Measurements from ENCODE around the gene AKR7A2.

The AKR7A2 gene

GRCh38 chr1:19342894-19343616, 31.1 kb upstream of the AKR7A2 start:
- DNase-seq: no peak

GRCh38 chr1:19342062-19342750, 30.3 kb upstream of the AKR7A2 start:
- DNase-seq: no peak

DNA sequence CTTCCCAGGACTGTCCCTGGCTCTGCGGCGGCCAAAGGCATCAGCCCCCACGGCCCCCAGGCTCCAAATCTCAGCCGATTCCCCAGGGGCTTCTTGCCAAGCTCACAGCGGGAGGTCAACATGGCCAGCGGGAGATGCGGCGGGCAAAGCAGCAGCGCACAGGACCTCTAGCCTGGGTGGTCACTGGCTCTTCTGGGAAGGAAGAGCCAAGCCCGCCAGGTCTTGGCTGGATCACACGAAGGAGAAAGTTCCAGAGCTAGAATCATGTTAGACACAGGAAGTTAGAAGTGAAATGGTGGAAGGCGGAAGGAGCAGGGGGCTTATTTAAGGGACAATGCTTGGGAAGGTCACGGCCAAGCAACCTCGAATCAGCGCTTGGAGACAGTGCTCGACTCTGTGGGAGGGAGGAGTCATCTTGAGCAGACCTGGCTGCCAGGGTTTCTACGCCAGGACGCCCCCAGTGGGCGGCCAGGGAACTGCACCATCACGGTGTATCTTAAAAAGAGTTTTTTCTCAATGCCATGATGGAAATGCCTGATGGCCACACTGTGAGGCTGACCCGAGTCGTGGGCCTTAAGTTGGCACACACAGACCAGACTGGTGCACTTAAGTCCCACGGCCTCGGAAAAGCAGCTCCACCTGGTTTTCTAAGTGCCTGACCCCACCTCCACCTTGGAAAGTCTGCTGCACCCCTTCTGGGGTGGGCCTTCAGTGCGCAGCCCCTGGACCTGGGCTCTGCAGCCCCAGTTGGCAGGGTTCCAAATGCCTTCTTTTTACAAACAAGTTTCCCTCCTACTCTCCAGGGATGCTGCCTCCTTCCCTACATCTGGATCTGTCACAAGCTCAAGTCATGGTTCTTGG, 29.5 kb upstream of the AKR7A2 start:
- peak; percentile 11 for DNase-seq

DNA sequence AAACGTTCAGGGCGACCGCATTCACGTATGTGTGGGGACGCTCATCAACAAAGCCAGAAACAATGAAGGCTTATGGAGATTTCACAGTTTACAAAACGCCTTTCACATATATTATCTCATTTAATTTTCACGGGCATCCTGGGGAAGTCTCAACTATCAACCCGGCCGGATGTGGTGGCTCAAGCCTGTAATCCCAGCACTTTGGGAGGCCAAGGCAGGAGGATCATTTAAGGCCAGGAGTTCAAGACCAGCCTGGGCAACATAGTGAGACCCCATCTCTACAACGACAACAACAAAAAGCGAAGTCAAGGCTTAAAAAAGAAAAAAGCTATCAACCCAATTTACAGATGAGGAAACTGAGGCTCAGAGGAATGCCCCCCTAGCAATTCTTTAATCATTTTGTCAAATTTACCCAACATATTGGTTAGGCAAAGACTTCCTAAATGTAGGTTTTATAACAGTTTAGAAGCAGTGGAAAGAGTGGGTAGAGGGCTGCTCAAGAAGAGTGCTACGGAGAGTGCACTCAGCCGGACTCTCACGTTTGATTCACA, 28.5 kb upstream of the AKR7A2 start:
- no peak for DNase-seq

DNA sequence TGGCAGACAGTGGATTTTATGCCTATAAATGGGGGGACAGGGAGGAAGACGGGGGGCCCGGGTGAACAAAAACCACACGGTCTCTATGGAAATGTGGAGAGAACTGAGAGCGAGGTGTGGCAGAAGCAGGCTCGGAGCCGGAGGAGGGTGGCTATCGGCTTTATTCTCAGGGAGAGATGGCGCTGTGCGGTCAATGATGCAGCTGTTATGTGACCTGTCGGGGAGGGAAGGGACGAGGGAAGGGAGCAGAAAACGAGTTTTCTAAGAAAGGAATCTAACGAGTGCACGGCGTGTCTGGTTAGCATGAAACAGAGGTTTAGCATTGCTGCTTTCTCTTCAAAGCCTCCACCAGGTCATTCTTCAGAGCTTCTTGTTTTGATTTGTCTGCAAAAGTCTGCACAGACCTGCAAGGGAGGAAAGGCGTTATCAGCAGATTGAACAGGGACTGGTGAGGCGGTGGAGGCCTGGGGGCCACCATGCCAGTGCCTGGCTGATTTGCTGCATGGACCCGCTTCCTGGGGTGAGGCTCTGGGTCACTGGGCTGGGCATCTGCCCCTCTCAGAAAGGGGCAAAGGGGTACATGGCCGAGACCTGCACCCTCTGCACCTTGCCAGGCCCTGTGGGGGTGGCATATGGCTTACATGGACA, 27.4 kb upstream of the AKR7A2 start:
- no peak for DNase-seq

- DNase-seq: no peak
Measured at GRCh38 chr1:19338323-19338762, 26.4 kb upstream of the AKR7A2 start.

GRCh38 chr1:19337289-19337688, 25.3 kb upstream of the AKR7A2 start:
- no peak for DNase-seq

DNA sequence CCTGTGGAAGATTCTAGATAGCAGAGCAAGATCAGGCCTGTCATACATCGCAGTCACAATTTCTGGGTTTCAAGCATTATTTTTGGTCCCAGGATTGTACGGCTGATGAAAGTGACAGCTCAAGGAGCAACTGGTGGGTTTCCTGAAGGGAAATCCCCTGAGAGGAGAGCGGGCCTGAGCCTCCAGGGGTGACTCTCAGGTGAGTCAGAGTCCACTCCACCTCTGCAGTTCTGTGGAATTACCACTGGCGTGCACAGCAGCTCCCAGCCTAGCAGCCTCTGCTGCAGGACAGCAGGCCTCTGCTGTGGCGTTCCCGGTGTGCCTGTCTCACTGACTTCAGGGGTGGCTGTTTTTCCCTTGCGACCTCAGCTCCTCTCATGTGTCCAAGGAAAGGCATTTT, 24.6 kb upstream of the AKR7A2 start:
- DNase-seq: no peak

DNA sequence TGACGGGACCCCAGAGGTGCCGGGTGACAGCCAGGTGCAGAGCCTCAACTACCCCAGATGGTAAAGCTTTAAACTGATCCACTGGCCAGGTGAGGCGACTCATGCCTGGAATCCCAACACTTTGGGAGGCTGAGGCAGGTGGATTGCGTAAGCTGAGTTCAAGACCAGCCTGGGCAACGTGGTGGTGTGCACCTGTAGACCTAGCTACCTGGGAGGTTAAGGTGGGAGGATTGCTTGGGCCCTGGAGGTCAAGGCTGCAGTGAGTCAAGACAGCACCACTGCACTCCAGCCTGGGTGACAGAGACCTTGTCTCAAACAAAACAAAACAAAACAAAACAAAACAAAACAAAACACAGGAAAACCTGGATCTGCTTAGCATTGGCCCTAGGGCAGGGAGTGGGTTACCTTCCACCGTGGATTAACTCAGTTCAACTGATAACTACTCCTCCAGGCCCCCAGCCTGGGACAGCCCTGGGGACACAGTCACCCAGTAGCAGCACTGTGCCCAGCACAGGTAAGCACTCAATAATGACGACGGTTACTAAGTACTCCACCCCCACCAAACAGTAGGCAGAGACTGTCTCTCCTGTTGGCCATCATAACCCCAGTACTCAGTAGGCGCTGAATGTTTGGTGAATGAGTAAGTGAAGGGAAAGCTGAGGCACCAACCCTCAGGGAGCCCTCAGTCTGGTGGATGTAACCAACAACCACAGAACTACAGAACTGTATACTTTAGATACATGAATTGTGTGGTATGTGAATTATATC, 21.8 kb upstream of the AKR7A2 start:
- no peak for DNase-seq

DNA sequence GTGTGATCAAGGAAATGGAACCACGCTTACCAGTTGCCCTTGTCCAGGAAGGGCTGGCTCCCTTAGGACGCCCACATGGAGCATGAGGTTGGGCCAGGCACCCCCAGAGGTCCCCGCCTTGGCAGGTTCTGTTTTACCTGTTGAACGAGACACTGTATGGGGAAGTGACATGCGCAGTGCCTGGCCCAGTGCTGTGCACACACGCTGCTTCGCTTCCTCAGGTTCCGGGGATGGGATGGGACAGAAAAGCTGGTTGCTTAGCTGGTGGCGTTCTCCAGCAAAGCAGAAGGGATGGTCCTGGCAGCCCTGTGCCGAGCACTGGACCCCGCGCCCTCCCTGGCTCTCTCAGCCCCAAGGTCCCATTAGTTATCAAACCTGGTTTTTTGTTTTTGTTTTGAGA, 20.9 kb upstream of the AKR7A2 start:
- DNase-seq: no peak

DNA sequence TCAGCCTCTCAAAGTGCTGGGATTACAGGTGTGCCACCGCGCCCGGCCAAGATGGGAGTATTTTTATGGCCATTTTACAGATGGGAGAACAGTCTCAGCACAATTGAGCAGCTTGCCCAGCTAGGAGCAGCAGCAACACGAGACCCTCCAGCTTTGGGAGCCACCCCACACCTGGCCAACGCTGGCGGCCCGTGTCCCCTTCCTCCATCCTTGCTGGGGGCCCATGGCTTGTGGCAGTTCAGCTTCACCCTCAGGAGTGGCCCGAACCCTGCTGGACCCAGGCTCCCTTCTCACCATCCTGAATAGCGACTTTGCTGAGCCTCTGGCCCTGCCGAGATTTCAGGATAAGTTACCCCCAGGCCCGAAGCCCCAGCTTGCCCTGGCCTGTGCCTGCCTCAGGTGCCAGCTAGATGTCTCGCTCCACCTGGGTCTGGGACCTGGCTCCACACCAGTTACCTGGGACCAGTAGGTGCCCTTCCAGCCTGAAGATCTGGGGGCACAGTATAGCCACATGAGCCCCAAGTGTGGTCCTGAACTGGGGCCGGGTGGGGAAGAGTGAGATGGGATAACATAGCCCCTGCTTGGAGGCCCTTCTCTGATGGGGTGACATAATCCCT, 19.4 kb upstream of the AKR7A2 start:
- no peak for DNase-seq

DNA sequence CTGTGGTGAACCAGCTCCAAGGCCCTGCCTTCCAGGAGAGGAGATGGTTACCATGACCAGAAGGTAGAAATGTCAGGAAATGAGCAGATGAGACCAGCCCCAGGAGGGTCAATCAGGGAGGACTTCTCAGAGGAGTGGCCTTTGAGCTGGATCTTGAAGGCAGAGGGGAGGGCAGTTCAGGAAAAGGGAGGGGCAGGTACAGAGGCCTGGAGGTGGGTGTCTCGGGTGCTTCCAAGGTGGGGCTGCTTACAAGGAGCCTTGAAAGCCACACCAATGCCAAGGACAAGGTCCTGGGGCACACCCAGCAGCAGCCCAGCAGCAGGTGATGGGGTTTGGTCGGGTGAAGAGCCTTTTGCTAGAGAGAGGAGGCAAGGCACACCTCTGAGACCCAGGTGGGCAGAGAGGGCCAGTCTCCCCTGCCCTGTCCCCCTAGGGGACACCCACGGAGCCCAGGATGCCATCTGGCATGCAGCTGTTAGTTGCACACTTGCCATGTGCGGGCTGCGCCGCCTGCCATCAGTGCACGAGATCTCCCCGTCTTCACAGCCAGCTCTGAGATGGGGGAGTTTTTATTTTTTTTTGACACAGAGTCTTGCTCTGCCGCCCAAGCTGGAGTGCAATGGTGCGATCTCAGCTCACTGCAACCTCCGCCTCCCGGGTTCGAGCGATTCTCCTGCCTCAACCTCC, 18.6 kb upstream of the AKR7A2 start:
- no peak for DNase-seq

GRCh38 chr1:19329611-19330010, 17.7 kb upstream of the AKR7A2 start:
- no peak for DNase-seq

DNA sequence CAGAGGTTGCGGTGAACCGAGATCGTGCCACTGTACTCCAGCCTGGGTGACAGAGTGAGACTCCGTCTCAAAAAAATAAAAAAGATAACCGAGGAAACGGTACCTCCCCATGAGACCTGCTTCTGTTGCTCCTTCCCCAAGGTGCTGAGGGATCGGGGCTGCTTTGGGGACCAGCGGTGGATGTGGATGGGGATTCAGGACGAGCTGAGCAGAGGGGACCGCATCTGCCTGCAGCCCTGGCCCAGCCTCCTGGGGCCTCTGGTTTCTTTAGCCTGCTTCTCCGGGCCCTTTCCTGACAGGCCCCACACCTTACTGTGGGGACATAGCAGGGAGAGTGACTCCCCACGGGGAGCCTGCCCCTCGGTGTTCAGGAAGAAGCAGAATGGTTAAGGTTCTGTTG, 17.2 kb upstream of the AKR7A2 start:
- DNase-seq: no peak

DNA sequence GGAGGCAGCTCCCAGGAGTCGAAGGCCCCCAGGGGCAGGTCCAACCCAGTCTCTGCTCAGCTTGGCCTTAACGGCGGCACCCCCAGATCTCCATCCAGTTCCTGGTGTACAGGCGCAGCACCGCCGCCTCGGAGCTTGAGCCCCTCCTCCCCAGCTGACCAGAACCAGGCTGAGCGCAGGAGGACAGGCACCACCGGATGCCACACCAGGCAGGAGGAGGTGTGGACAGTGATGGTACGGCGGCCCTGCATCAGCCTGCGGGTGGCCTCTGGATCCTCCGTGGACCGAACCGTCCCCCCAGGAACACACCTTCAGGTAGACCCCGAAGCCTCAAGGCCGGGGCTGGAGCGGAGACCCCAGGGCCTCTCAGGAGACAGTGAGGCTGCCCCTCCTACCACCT, 16.5 kb upstream of the AKR7A2 start:
- no peak for DNase-seq

DNA sequence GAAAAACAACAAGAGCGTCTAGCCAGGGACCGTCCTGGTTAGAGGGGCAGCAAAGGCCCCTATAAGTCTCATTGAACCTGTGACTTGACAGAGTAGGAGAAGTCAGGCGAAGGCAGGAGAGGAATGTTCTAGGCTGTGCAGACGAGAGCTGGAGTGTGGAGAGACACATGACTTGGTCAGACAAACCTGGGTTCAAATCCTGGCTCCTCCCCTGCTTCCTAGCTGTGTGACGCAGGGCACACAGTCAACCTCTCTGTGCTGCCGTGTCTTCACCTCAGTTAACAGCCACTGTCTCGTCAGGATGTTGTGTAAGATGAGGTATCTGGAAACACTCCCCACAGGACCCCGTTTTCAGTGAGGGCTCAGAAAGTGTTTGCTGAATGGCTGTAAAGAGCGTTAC, 15.8 kb upstream of the AKR7A2 start:
- no peak for DNase-seq

DNA sequence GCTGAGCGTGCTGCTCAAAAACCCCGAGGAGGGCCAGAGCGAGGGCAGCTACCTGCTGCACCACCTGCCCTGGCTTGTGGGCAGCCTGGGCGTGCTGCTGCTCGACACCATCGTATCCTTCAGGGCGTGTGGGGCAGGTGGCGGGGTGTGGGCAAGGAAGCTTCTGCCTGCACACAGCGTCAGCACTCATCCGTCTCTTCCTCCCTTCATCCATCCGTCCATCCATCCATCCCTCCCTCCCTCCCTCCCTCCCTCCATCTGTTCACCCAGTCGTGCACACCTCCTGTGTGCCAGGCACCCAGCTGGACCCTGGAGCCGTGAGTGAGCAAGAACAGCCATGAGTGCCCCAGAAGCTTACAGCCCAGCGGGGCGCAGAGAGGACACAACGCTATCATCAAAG, 15.4 kb upstream of the AKR7A2 start:
- DNase-seq: no peak

DNA sequence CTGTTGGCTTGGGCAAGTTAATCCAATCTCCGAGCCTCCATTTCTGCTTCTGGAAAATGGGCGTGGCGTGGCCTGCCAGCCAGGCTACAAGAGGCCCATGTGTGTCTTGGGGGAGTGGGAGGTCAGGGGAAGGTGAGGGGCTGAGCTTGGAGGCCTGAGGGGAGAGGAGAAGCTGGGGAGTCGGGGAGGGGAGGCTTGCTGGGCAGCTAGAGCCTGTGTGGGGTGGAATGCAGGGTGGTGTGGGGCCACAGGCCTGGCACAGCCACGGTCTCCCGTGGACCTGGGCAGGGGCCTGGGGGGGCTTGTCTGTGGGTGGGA, 14.8 kb upstream of the AKR7A2 start:
- no peak for DNase-seq

GRCh38 chr1:19325958-19326747, 14.2 kb upstream of the AKR7A2 start:
- no peak for DNase-seq

DNA sequence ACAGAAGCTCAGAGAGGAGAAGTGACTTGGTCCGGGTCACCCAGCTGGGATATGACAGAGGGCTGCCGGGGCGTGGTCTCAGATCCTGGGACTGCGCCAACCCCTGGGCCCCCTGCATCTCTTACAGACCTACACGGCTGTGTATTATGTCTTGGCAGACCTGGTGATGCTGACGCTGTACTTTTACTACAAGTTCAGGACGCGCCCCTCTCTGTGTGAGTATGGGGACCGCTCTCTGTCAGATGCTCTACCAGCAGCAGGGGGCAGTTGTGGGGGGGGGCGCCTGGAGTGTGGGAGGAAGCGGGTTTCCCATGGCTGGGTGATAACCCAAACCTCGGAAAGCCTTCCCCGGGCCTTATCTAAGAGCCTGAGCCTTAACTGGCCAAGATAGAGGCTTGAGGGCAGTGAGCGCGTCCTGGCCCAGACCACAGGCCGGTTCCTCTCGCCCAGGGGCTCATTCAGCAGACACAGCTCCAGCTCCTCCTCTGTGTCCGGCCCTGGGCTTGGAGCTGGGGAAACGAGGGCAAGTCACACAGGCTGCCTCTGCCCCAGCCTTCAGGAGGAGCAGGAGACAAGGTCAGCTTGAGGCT, 13.5 kb upstream of the AKR7A2 start:
- no peak for DNase-seq
